ENCODE results near the gene RNASE11. TPM values are rescaled to one million over a fixed set of nuclear protein-coding genes. Genes with fewer than 3 reads are reported as not detected.
"Not testable (repeated sequence)": the region's sequence is repeated elsewhere in the genome, so short reads cannot be mapped to it uniquely, and the experiment has no call there.

RNASE11 gene
- polyA plus RNA-seq, 2 donors = not detected

- H3K4me1 ChIP-seq (ENCODE audit: control insufficient read depth in 2 of 2, insufficient read depth in 2 of 2, low read length in 1 of 2); H3K27ac ChIP-seq (ENCODE audit: low read depth in 2 of 2, low read length in 1 of 2); H3K9me3 ChIP-seq (ENCODE audit: control insufficient read depth in 2 of 2, insufficient read depth in 1 of 2, low read depth in 1 of 2, low read length in 1 of 2); H3K4me3 ChIP-seq (ENCODE audit: low read depth in 1 of 2, low read length in 2 of 2); H3K27me3 ChIP-seq (ENCODE audit: control insufficient read depth in 1 of 2, insufficient read depth in 2 of 2, low read length in 2 of 2); H3K36me3 ChIP-seq (ENCODE audit: control insufficient read depth in 2 of 2, insufficient read depth in 2 of 2, low read length in 1 of 2): not testable (repeated sequence)
- WGBS, 2 donors = 77 to 84% methylated on average over 1 of the region's 1 CpG
Measured at GRCh38 chr14:20567199-20567598, 20.6 kb downstream of the RNASE11 start.

- no peaks in the 10 kb centered on the region for H3K4me1 ChIP-seq (ENCODE audit: control insufficient read depth in 2 of 2, insufficient read depth in 2 of 2, low read length in 1 of 2)
- peaks cover 5 to 6% of the 10 kb centered on the region in 2 donors for H3K9me3 ChIP-seq (ENCODE audit: control insufficient read depth in 2 of 2, insufficient read depth in 1 of 2, low read depth in 1 of 2, low read length in 1 of 2)
- no peak overlapping the region for H3K27ac ChIP-seq (ENCODE audit: low read depth in 2 of 2, low read length in 1 of 2)
- 85 to 90% methylated on average over 2 of the region's 2 CpGs for WGBS, 2 donors
- H3K4me3 ChIP-seq (ENCODE audit: low read depth in 1 of 2, low read length in 2 of 2) = no peak overlapping the region
- H3K36me3 ChIP-seq (ENCODE audit: control insufficient read depth in 2 of 2, insufficient read depth in 2 of 2, low read length in 1 of 2) = no peaks in the 10 kb centered on the region
- peaks cover 0 to 2% of the 10 kb centered on the region in 2 donors for H3K27me3 ChIP-seq (ENCODE audit: control insufficient read depth in 1 of 2, insufficient read depth in 2 of 2, low read length in 2 of 2)
Measured at GRCh38 chr14:20564501-20564997, 23.3 kb downstream of the RNASE11 start.

DNA sequence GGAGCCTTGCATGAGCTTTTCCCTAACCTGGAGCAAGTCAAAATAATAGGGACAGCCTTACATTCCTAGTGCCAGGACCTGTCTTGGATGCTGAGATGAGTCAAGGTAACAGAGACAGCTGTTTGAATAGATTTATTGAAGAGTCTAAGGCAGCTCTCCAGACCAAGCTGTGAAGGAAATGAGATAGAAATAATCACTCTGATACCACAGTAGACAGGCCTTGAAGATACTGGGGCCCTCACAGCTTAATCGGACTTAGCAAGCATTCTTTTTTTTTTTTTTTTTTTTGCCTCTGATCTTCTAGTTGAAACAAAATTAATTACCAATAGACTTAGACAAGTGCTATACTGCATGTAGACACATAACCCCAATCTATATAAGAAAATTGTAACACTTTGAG, 23.8 kb downstream of the RNASE11 start:
- no peaks in the 10 kb centered on the region for H3K4me1 ChIP-seq (ENCODE audit: control insufficient read depth in 2 of 2, insufficient read depth in 2 of 2, low read length in 1 of 2)
- no peaks in the 10 kb centered on the region for H3K36me3 ChIP-seq (ENCODE audit: control insufficient read depth in 2 of 2, insufficient read depth in 2 of 2, low read length in 1 of 2)
- peaks cover 0 to 2% of the 10 kb centered on the region in 2 donors for H3K27me3 ChIP-seq (ENCODE audit: control insufficient read depth in 1 of 2, insufficient read depth in 2 of 2, low read length in 2 of 2)
- H3K27ac ChIP-seq (ENCODE audit: low read depth in 2 of 2, low read length in 1 of 2) = no peak overlapping the region
- WGBS, 2 donors = 75 to 89% methylated on average over 1 of the region's 1 CpG
- H3K9me3 ChIP-seq (ENCODE audit: control insufficient read depth in 2 of 2, insufficient read depth in 1 of 2, low read depth in 1 of 2, low read length in 1 of 2) = peaks cover 0 to 5% of the 10 kb centered on the region in 2 donors
- H3K4me3 ChIP-seq (ENCODE audit: low read depth in 1 of 2, low read length in 2 of 2) = no peak overlapping the region

GRCh38 chr14:20560961-20561360, 26.8 kb downstream of the RNASE11 start, which contains the start of gene RNASE9:
RNASE9 (minus strand) TSS chr14:20561047.
- no peaks in the 10 kb centered on the region for H3K4me1 ChIP-seq (ENCODE audit: control insufficient read depth in 2 of 2, insufficient read depth in 2 of 2, low read length in 1 of 2)
- no peaks in the 10 kb centered on the region for H3K36me3 ChIP-seq (ENCODE audit: control insufficient read depth in 2 of 2, insufficient read depth in 2 of 2, low read length in 1 of 2)
- no peak within 1 kb of the TSS for H3K4me3 ChIP-seq (ENCODE audit: low read depth in 1 of 2, low read length in 2 of 2)
- no peak within 1 kb of the TSS for H3K27ac ChIP-seq (ENCODE audit: low read depth in 2 of 2, low read length in 1 of 2)
- H3K27me3 ChIP-seq (ENCODE audit: control insufficient read depth in 1 of 2, insufficient read depth in 2 of 2, low read length in 2 of 2) = no peaks in the 10 kb centered on the region
- 90 to 94% methylated on average over 3 of the region's 3 CpGs for WGBS, 2 donors
- H3K9me3 ChIP-seq (ENCODE audit: control insufficient read depth in 2 of 2, insufficient read depth in 1 of 2, low read depth in 1 of 2, low read length in 1 of 2) = no peaks in the 10 kb centered on the region

DNA sequence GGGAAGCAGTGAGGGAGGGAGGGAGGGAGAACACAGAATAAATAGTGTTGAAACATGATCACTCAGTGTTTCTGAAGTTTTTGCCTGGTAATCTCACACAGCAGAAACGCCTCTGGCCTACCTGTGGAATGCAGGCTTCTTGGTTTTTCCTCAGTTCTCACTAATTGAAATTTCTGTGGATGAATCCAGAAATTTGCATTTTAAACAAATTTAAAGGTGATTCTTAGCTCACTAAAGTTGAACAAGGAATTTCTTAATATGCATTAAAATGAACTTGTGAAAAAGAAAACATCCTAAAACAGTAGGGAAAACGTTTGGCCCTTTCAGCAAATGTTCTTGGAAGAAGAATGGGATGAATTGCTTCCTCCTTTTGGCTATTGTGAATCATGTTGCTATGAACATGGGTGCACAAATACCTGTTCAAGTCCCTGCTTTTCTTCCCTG, 28.3 kb downstream of the RNASE11 start:
- WGBS, 2 donors = 39 to 45% methylated on average over 2 of the region's 2 CpGs
- no peak overlapping the region for H3K27ac ChIP-seq (ENCODE audit: low read depth in 2 of 2, low read length in 1 of 2)
- H3K27me3 ChIP-seq (ENCODE audit: control insufficient read depth in 1 of 2, insufficient read depth in 2 of 2, low read length in 2 of 2) = no peaks in the 10 kb centered on the region
- H3K4me3 ChIP-seq (ENCODE audit: low read depth in 1 of 2, low read length in 2 of 2) = no peak overlapping the region
- no peaks in the 10 kb centered on the region for H3K36me3 ChIP-seq (ENCODE audit: control insufficient read depth in 2 of 2, insufficient read depth in 2 of 2, low read length in 1 of 2)
- no peaks in the 10 kb centered on the region for H3K9me3 ChIP-seq (ENCODE audit: control insufficient read depth in 2 of 2, insufficient read depth in 1 of 2, low read depth in 1 of 2, low read length in 1 of 2)
- H3K4me1 ChIP-seq (ENCODE audit: control insufficient read depth in 2 of 2, insufficient read depth in 2 of 2, low read length in 1 of 2) = no peaks in the 10 kb centered on the region

GRCh38 chr14:20557212-20557542, 30.6 kb downstream of the RNASE11 start:
- WGBS, 2 donors = 46 to 71% methylated on average over 2 of the region's 2 CpGs
- Histone ChIP-seq H3K27me3 (ENCODE audit: control insufficient read depth in 1 of 2, insufficient read depth in 2 of 2, low read length in 2 of 2) (no peaks in the 10 kb centered on the region), H3K4me3 (ENCODE audit: low read depth in 1 of 2, low read length in 2 of 2) (no peak overlapping the region), H3K4me1 (ENCODE audit: control insufficient read depth in 2 of 2, insufficient read depth in 2 of 2, low read length in 1 of 2) (no peaks in the 10 kb centered on the region), H3K9me3 (ENCODE audit: control insufficient read depth in 2 of 2, insufficient read depth in 1 of 2, low read depth in 1 of 2, low read length in 1 of 2) (no peaks in the 10 kb centered on the region), H3K27ac (ENCODE audit: low read depth in 2 of 2, low read length in 1 of 2) (no peak overlapping the region), H3K36me3 (ENCODE audit: control insufficient read depth in 2 of 2, insufficient read depth in 2 of 2, low read length in 1 of 2) (no peaks in the 10 kb centered on the region)

GRCh38 chr14:20556500-20557211, 31.1 kb downstream of the RNASE11 start:
- Histone ChIP-seq H3K36me3 (ENCODE audit: control insufficient read depth in 2 of 2, insufficient read depth in 2 of 2, low read length in 1 of 2) (no peaks in the 10 kb centered on the region), H3K9me3 (ENCODE audit: control insufficient read depth in 2 of 2, insufficient read depth in 1 of 2, low read depth in 1 of 2, low read length in 1 of 2) (no peaks in the 10 kb centered on the region), H3K4me3 (ENCODE audit: low read depth in 1 of 2, low read length in 2 of 2) (no peak overlapping the region), H3K4me1 (ENCODE audit: control insufficient read depth in 2 of 2, insufficient read depth in 2 of 2, low read length in 1 of 2) (no peaks in the 10 kb centered on the region), H3K27ac (ENCODE audit: low read depth in 2 of 2, low read length in 1 of 2) (no peak overlapping the region), H3K27me3 (ENCODE audit: control insufficient read depth in 1 of 2, insufficient read depth in 2 of 2, low read length in 2 of 2) (no peaks in the 10 kb centered on the region)
- 76 to 79% methylated on average over 11 of the region's 11 CpGs for WGBS, 2 donors

- WGBS, 2 donors = 86 to 96% methylated on average over 3 of the region's 3 CpGs
- no peak overlapping the region for H3K4me3 ChIP-seq (ENCODE audit: low read depth in 1 of 2, low read length in 2 of 2)
- no peaks in the 10 kb centered on the region for H3K9me3 ChIP-seq (ENCODE audit: control insufficient read depth in 2 of 2, insufficient read depth in 1 of 2, low read depth in 1 of 2, low read length in 1 of 2)
- no peaks in the 10 kb centered on the region for H3K27me3 ChIP-seq (ENCODE audit: control insufficient read depth in 1 of 2, insufficient read depth in 2 of 2, low read length in 2 of 2)
- H3K4me1 ChIP-seq (ENCODE audit: control insufficient read depth in 2 of 2, insufficient read depth in 2 of 2, low read length in 1 of 2) = no peaks in the 10 kb centered on the region
- H3K36me3 ChIP-seq (ENCODE audit: control insufficient read depth in 2 of 2, insufficient read depth in 2 of 2, low read length in 1 of 2) = no peaks in the 10 kb centered on the region
- H3K27ac ChIP-seq (ENCODE audit: low read depth in 2 of 2, low read length in 1 of 2) = no peak overlapping the region
Measured at GRCh38 chr14:20555845-20556244, 32.0 kb downstream of the RNASE11 start.

GRCh38 chr14:20553024-20553423, 34.8 kb downstream of the RNASE11 start:
- H3K36me3 ChIP-seq (ENCODE audit: control insufficient read depth in 2 of 2, insufficient read depth in 2 of 2, low read length in 1 of 2) = no peaks in the 10 kb centered on the region
- H3K4me3 ChIP-seq (ENCODE audit: low read depth in 1 of 2, low read length in 2 of 2) = no peak overlapping the region
- no peaks in the 10 kb centered on the region for H3K9me3 ChIP-seq (ENCODE audit: control insufficient read depth in 2 of 2, insufficient read depth in 1 of 2, low read depth in 1 of 2, low read length in 1 of 2)
- H3K27me3 ChIP-seq (ENCODE audit: control insufficient read depth in 1 of 2, insufficient read depth in 2 of 2, low read length in 2 of 2) = no peaks in the 10 kb centered on the region
- no peak overlapping the region for H3K27ac ChIP-seq (ENCODE audit: low read depth in 2 of 2, low read length in 1 of 2)
- H3K4me1 ChIP-seq (ENCODE audit: control insufficient read depth in 2 of 2, insufficient read depth in 2 of 2, low read length in 1 of 2) = no peaks in the 10 kb centered on the region

GRCh38 chr14:20551606-20552005, 36.2 kb downstream of the RNASE11 start:
- no peaks in the 10 kb centered on the region for H3K36me3 ChIP-seq (ENCODE audit: control insufficient read depth in 2 of 2, insufficient read depth in 2 of 2, low read length in 1 of 2)
- H3K4me1 ChIP-seq (ENCODE audit: control insufficient read depth in 2 of 2, insufficient read depth in 2 of 2, low read length in 1 of 2) = no peaks in the 10 kb centered on the region
- H3K27ac ChIP-seq (ENCODE audit: low read depth in 2 of 2, low read length in 1 of 2) = no peak overlapping the region
- H3K4me3 ChIP-seq (ENCODE audit: low read depth in 1 of 2, low read length in 2 of 2) = no peak overlapping the region
- H3K27me3 ChIP-seq (ENCODE audit: control insufficient read depth in 1 of 2, insufficient read depth in 2 of 2, low read length in 2 of 2) = no peaks in the 10 kb centered on the region
- WGBS, 2 donors = 93 to 96% methylated on average over 3 of the region's 3 CpGs
- no peaks in the 10 kb centered on the region for H3K9me3 ChIP-seq (ENCODE audit: control insufficient read depth in 2 of 2, insufficient read depth in 1 of 2, low read depth in 1 of 2, low read length in 1 of 2)
